GM12878 (cell line): ENCODE measurements around the gene NPC1. TPM values are rescaled to one million over a fixed set of nuclear protein-coding genes. Genes with fewer than 3 reads are reported as not detected.

Source experiments
- ATAC-seq: fragments of 200-7000 bp; cut with Tn5 transposase; 3 replicates; pipeline ENCODE4 v1.9.1; 2020; ENCODE audit warnings: mild to moderate bottlenecking, moderate library complexity
- BruUV-seq: library from RNA; stranded (reverse); fragments of 400-500 nt; replicated peaks from 2 replicates; lab custom pipeline; 2021; lab: Mats Ljungman, UMichigan
- CTCF ChIA-PET: fragments of 300-600 bp; sonication (Branson Sonifier 250); formaldehyde crosslinking; extraction: SDS; loops from one replicate; lab custom pipeline; 2021; ENCODE audit warnings: inconsistent platforms; lab: Yijun Ruan, JAX
- POLR2A ChIA-PET: fragments of 350-600 bp; formaldehyde crosslinking; extraction: SDS; loops from one replicate; lab custom pipeline; 2021; ENCODE audit warnings: inconsistent platforms; lab: Charles Lee
- RAD21 ChIA-PET: fragments of 300-600 bp; sonication (Branson Sonifier 250); formaldehyde crosslinking; loops from one replicate; lab custom pipeline; 2023; ENCODE audit warnings: antibody characterized with exemption; ENCODE audit not compliant: unreplicated experiment; lab: Charles Lee
- SMC1A ChIA-PET: fragments of 300-600 bp; sonication (Branson Sonifier 250); formaldehyde crosslinking; loops from one replicate; lab custom pipeline; 2023; ENCODE audit not compliant: unreplicated experiment, uncharacterized antibody; lab: Charles Lee
- DNase-seq: peaks from one replicate; pipeline ENCODE4 v3.0.0-alpha.2; 2011; ENCODE audit warnings: low read depth, low spot score
- FAIRE-seq: peaks from 3 replicates; lab custom pipeline; 2011; peaks lifted over from hg19 to GRCh38; lab: Jason Lieb, UNC
- H2AFZ ChIP-seq: 2 replicates; pipeline ENCODE4 v1.6.0; 2011; ENCODE audit warnings: low read depth, low read length, control low read depth; ENCODE audit not compliant: control insufficient read depth
- H3K27ac ChIP-seq: 2 replicates; pipeline ENCODE4 v1.5.1; 2011; ENCODE audit warnings: control low read depth; ENCODE audit not compliant: control insufficient read depth, insufficient read depth
- H3K27me3 ChIP-seq, 2 experiments: replicated peaks in 1 of 2; 2 replicates each; pipeline versions ENCODE4 v1.6.0 to v1.6.1; 2011; ENCODE audit warnings: low read length in 1 of 2; ENCODE audit not compliant: control insufficient read depth in 2 of 2, insufficient read depth in 2 of 2
- H3K36me3 ChIP-seq, 2 experiments: 2 replicates each; pipeline ENCODE4 v1.5.1; 2011; ENCODE audit warnings: low read length in 1 of 2; ENCODE audit not compliant: control insufficient read depth in 2 of 2, insufficient read depth in 2 of 2
- H3K4me1 ChIP-seq: 2 replicates; pipeline ENCODE4 v1.6.1; 2011; ENCODE audit warnings: mild to moderate bottlenecking, low read length, moderate library complexity, mixed read lengths; ENCODE audit not compliant: control insufficient read depth, insufficient read depth
- H3K4me2 ChIP-seq: 2 replicates; pipeline ENCODE4 v1.6.0; 2011; ENCODE audit warnings: control low read depth; ENCODE audit not compliant: control insufficient read depth, insufficient read depth
- H3K4me3 ChIP-seq: fragments of 200-600 bp; sonication (generic); 2 replicates; pipeline ENCODE4 v1.5.1; 2016
- H3K79me2 ChIP-seq: 2 replicates; pipeline ENCODE4 v1.6.0; 2011; ENCODE audit warnings: low read length; ENCODE audit not compliant: control insufficient read depth, insufficient read depth
- H3K9ac ChIP-seq: 2 replicates; pipeline ENCODE4 v1.8.0; 2011; ENCODE audit warnings: low read length, control low read depth, mixed read lengths; ENCODE audit not compliant: control insufficient read depth, insufficient read depth
- H3K9me3 ChIP-seq: replicated peaks from 3 replicates; pipeline ENCODE4 v1.5.1; 2011; ENCODE audit warnings: mild to moderate bottlenecking, low read length; ENCODE audit not compliant: control insufficient read depth, insufficient read depth
- H4K20me1 ChIP-seq: 2 replicates; pipeline ENCODE4 v1.6.0; 2011; ENCODE audit not compliant: control insufficient read depth, insufficient read depth
- ATF7 ChIP-seq: fragments of 450-650 bp; IDR thresholded peaks from 2 replicates; pipeline ENCODE4 v1.6.1; 2016; ENCODE audit warnings: low read depth, mild to moderate bottlenecking
- BHLHE40 ChIP-seq, 2 experiments: fragments of 450-650 bp in 1 of 2; IDR thresholded peaks; 2 replicates each; pipeline ENCODE4 v1.6.1; 2011 to 2017; ENCODE audit warnings: low read depth in 2 of 2, borderline replicate concordance in 1 of 2, improper control_type of control experiment in 1 of 2, low read length in 1 of 2, mild to moderate bottlenecking in 1 of 2
- BMI1 ChIP-seq: fragments of 450-650 bp; IDR thresholded peaks from 2 replicates; pipeline ENCODE4 v1.6.1; 2016; ENCODE audit warnings: mild to moderate bottlenecking, moderate library complexity, borderline replicate concordance
- CEBPB ChIP-seq, 2 experiments: fragments of 150-350 bp in 1 of 2; IDR thresholded peaks; 2 replicates each; pipeline ENCODE4 v1.6.1; 2012 to 2014; ENCODE audit warnings: low read depth in 2 of 2, low read length in 2 of 2, borderline replicate concordance in 1 of 2, inconsistent platforms in 1 of 2
- CEBPZ ChIP-seq: fragments of 150-350 bp; IDR thresholded peaks from 2 replicates; pipeline ENCODE4 v1.6.1; 2016; ENCODE audit warnings: low read depth, low read length
- CHD2 ChIP-seq: IDR thresholded peaks from 2 replicates; pipeline ENCODE4 v1.6.1; 2011; ENCODE audit warnings: low read depth, low read length, improper control_type of control experiment, borderline replicate concordance
- E2F8 ChIP-seq: fragments of 450-650 bp; IDR thresholded peaks from 2 replicates; pipeline ENCODE4 v1.6.1; 2018; ENCODE audit warnings: mild to moderate bottlenecking, low read depth, moderate library complexity; ENCODE audit not compliant: partially characterized antibody
- MLLT1 ChIP-seq: fragments of 450-650 bp; IDR thresholded peaks from 2 replicates; pipeline ENCODE4 v1.6.1; 2016; ENCODE audit warnings: mild to moderate bottlenecking
- NKRF ChIP-seq: fragments of 450-650 bp; conservative IDR thresholded peaks from 2 replicates; pipeline ENCODE4 v1.6.1; 2017; ENCODE audit warnings: mild to moderate bottlenecking, moderate library complexity
- RELA ChIP-seq: fragments of 450-650 bp; IDR thresholded peaks from 2 replicates; pipeline ENCODE4 v1.8.0; 2014; ENCODE audit warnings: borderline replicate concordance; ENCODE audit not compliant: partially characterized antibody
- SRF ChIP-seq, 2 experiments: IDR thresholded peaks; 2 replicates each; pipeline ENCODE4 v1.6.1; 2011; ENCODE audit warnings: low read depth in 2 of 2, low read length in 2 of 2, mild to moderate bottlenecking in 1 of 2, moderate library complexity in 1 of 2
- WGBS: methylation state at CpG from one replicate; pipeline ENCODE4 v1.1.6; 2016; ENCODE audit warnings: low lambda C conversion rate; ENCODE audit not compliant: insufficient replicate concordance, insufficient coverage; ENCODE audit errors: missing lambda C conversion rate; 5-methylcytosine and 5-hydroxymethylcytosine counted together
- in situ Hi-C: fragments of 300-500 bp; cut with MboI; formaldehyde crosslinking; loops from 9 replicates; pipeline ENCODE4 v1.14.3; 2018; ENCODE audit warnings: mixed read lengths
- intact Hi-C: fragments of 100-400 bp; cut with micrococcal nuclease; formaldehyde crosslinking; loops from one replicate; pipeline ENCODE4 v1.14.2; 2022; ENCODE audit not compliant: unreplicated experiment
- polyA plus RNA-seq, 11 experiments: library from polyadenylated mRNA; depleted of rRNA in 4 of 11; unstranded in 6 of 11; stranded (reverse) in 5 of 11; fragments of >200 nt; fragmentation: Nextera tagmentation in 4 of 11; fragmentation: Illumina TruSeq in 1 of 11; extraction: Ambion mirVana in 4 of 11; extraction: Trizol in 1 of 11; gene quantifications; 1 replicate in 1 of 11; 2 replicates in 10 of 11; pipeline versions ENCODE4 v1.2.1 to v1.2.3, GENCODE V29; 2011 to 2016; ENCODE audit warnings: inconsistent platforms in 2 of 11, missing spikeins in 2 of 11, low read depth in 1 of 11
- total RNA-seq, 4 experiments: library from RNA; depleted of rRNA in 3 of 4; stranded (reverse); fragments of >200 nt in 3 of 4; fragmentation: Illumina TruSeq in 1 of 4; extraction: Trizol in 1 of 4; gene quantifications; 2 replicates each; pipeline versions ENCODE4 v1.2.1 to v1.2.3, GENCODE V29; 2013 to 2021

Gene NPC1
- total and polyA plus RNA-seq, 10 of the 15 experiments (the other 5 are each of a cell fraction or from before 2014, with no cell fraction given) = 10.1 to 45.2 (median 19.4) TPM

- TF ChIP-seq E2F8 = no peak
- TF ChIP-seq BHLHE40 (IDR thresholded peaks at IDR 0.05; ENCODE audit: borderline replicate concordance in 1 of 2, low read depth in 2 of 2, low read length in 1 of 2) = no peak
- TF ChIP-seq ATF7 = peak; percentile 99
- 0 out of 2 replicates have a peak, but pooled peaks have one; percentile 6 for TF ChIP-seq BMI1
- TF ChIP-seq CHD2 = 0 out of 2 replicates have a peak, but pooled peaks have one; percentile 27
- TF ChIP-seq, all 136 proteins: peak for 18
Observed at GRCh38 chr18:23617412-23618014, 31.2 kb upstream of the NPC1 start (continued).

- Histone ChIP-seq H4K20me1 (no peaks in the 10 kb centered on the region), H3K27me3 (peaks cover 0 to 5% of the 10 kb centered on the region in 2 experiments; a peak in 2 of 4 replicates), H3K4me2 (no peak overlapping the region), H3K79me2 (no peaks in the 10 kb centered on the region), H3K9ac (no peak overlapping the region), H3K4me1 (peaks cover 17% of the 10 kb centered on the region), H2AFZ (no peak overlapping the region), H3K36me3 (no peaks in the 10 kb centered on the region), H3K9me3 (no peaks in the 10 kb centered on the region), H3K4me3 (no peak overlapping the region), H3K27ac (no peak overlapping the region)
- ChIA-PET RAD21 (no interaction called here), CTCF (interaction anchor here (0.6 to 1.8 kb wide), 2 partner anchors 19 to 87 kb away, joined by 4 to 5 read pairs; no protein-coding TSS in a partner anchor), SMC1A (interaction anchor here (3.2 kb wide), 1 partner anchor 31 kb away, joined by 28 read pairs; the partner anchor contains the start of gene NPC1), POLR2A (no interaction called here)
- in situ Hi-C loops (no loop called here), intact Hi-C loops (no loop called here)
- FAIRE-seq (no peak), ATAC-seq (no peak), DNase-seq (no peak)
- WGBS = 50% methylated on average over 2 of the region's 2 CpGs
- BruUV-seq = no TSS peak
- no peak for TF ChIP-seq NKRF
- no peak for TF ChIP-seq MLLT1
- no peak for TF ChIP-seq CEBPB (IDR thresholded peaks at IDR 0.05; ENCODE audit: borderline replicate concordance in 1 of 2, low read depth in 2 of 2, low read length in 2 of 2)
- TF ChIP-seq RELA = no peak
- no peak for TF ChIP-seq CEBPZ
- TF ChIP-seq SRF (IDR thresholded peaks at IDR 0.05; ENCODE audit: low read depth in 2 of 2, low read length in 2 of 2) = no peak
Observed at GRCh38 chr18:23616258-23616657, 30.0 kb upstream of the NPC1 start.
